Endothelial cell of hepatic sinusoid (primary cell): ENCODE measurements around the gene MGP.

Experiments used
- in situ Hi-C: cut with HindIII; loops from 2 replicates; pipeline ENCODE4 v1.10.0; 2017; ENCODE audit warnings: low sequenced_read_pairs

Gene MGP

GRCh38 chr12:14903386-14904098, 17.9 kb upstream of the MGP start:
- in situ Hi-C loops, result no loop called here

DNA sequence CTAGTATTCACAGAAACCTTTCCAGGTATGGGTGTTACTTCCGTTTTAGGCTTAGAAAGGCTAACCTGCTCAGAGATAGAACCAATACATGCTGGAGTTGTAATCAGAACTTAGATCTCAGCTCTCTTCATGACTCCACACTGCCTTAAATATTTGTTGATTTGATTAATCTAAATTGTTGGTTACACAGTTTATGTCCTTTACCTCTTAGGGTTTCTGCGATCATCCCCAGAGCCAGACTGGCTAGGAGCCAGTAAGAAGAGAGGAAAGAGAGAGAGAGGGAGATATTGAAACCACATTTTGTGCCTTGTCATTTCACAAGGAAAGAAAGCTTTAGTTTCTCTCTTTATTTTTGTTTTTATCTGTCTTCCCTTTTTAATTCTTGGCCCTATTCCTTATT, 16.8 kb upstream of the MGP start:
- in situ Hi-C loops, result no loop called here

DNA sequence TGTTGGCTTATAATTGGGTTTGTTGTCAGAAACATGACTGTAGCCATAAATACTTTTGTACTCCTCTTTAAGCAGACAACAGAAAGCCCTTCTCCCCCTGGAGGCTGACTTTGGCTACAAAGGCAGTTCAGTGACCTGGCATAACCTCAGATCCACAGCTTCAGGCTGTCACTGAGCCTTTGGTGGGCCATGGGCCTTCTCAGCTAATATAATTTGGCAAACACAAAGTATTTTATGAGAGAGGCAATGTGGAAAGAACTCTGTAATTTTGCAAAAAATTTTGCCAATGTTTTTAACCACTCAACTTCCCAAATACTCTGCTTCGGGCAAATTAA, 15.5 kb upstream of the MGP start:
- in situ Hi-C loops, result no loop called here

DNA sequence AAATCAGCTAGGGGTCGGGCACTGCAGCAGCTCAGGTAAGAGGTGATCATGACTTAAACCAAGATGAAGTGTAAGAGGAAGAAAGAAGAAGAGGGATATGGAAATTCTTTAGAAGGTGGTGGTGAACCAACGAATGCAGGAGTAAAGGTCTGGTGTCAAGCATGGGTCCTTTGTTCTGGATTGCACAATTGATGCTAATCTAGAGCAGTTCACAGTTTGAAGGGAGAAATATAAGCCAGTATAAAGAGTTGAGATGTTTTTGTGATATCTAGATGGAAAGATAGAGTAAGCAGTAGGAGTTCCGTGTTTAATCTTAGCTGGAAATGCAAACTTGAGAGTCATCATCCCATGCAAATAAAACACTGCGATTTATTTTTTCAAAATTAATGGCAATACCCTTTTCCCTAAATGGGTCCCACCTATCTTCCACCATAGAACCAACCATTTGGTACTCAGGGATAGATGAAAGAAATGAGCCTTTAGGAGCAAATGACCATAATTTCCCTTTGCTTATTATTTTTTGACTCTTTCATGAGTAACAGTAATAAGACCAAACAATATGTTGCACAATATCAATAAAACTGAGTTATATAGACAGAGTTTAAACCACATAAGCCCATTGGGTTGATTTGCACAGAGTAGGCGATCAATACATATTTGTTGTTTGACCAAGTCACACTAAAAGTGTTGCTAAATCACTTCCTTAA, 15.0 kb upstream of the MGP start:
- in situ Hi-C loops, result no loop called here

DNA sequence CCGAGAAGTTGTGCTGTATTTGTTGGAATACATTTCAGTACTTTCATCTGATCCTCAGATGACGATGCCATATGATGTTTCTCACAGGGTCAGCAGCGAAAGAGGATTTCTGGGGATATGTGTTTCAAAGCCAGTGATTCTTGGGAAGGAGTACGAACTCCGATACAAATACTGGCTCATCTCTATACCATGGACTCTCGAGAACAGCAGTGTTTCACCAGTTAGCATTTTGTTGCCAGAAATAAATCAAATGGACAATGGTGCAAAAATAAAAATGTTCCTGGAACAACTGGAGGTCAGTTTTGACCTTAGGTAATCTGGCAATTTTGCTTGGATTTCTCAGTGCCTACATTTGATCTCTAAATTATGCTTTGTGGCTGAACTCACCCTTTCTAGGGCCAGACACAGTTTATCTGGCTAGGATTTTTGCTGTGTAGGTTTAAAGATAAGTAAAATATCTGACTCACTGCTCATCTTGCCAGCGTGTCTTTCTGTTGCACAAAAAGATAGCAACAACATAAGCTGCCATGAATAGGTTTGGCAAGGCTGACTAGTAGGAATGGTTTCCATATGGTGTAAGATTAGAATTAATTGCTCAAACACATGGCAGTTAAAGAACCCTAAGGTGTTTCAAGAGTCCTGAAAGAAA, 11.0 kb upstream of the MGP start:
- in situ Hi-C loops, result no loop called here

GRCh38 chr12:14893506-14894250, 8.0 kb upstream of the MGP start:
- in situ Hi-C loops, result loop anchor here (5.0 kb wide), 1 partner anchor 66 kb away; no protein-coding TSS in a partner anchor

DNA sequence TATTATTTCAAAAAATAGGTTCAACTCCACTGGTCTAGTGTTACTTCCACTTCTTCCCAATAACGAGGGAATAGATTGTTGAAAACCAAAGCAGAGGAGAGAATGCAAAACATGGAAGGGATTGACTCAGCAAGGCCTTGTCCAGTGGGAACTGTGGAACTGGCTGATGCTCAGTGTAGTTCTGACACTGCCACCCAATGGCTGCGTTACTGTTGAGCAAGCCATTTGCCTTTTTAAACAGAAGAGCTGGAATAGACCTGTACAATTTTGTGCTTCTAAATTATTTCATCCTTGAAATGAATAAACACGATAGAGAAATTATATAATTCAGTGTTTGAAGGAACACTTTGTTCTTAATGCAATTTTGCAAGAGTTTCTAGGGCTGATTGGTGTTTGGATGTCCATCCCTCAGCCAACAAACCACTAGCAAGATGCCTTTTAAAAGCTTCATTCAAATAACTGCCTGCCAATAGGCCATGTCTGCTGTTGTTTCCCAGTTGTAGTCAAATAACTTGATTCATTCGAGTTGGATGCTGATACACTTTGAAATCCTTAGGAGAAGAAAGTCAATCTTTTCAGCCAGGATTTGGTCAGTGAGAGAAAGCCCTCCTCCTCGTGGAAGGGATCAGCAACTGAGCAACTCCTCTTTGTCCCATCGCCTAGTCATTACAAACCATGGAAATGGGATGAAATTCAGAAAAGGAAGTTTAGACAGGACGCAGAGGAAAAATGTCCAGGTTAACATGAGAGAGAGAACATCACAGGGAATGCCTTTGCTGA, 7.3 kb upstream of the MGP start:
- in situ Hi-C loops, result loop anchor here (5.0 kb wide), 1 partner anchor 66 kb away; no protein-coding TSS in a partner anchor

- in situ Hi-C loops, result loop anchor here (5.0 kb wide), 1 partner anchor 63 kb away; no protein-coding TSS in a partner anchor
Observed at GRCh38 chr12:14890701-14891100, 5.0 kb upstream of the MGP start.

GRCh38 chr12:14886271-14886670, 617 bp upstream of the MGP start:
- in situ Hi-C loops, result no loop called here

GRCh38 chr12:14884458-14884878, 1.2 kb downstream of the MGP start:
- in situ Hi-C loops, result no loop called here

- in situ Hi-C loops, result no loop called here
Observed at GRCh38 chr12:14883686-14884085, 2.0 kb downstream of the MGP start.

- in situ Hi-C loops, result no loop called here
Observed at GRCh38 chr12:14880890-14881453, 4.7 kb downstream of the MGP start.

- in situ Hi-C loops, result no loop called here
Observed at GRCh38 chr12:14879222-14879933, 6.3 kb downstream of the MGP start.

DNA sequence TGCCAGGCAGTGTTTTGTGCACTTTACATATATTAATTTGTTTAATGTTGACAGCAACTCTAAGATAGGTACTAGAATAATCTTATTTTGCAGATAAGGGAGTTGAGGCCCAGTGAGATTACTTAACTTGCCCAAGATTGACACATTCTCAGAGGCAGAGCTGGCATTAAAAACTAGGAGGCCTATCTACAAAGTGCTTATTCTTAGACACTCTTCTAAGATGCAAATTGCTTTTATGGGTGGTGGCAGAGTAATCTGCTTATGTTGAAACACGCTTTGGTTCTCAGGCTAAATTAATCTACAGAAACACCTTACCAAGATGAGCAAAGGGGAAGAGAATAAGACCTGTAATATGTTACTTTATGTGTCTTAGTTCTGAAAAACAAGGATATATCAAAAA, 7.2 kb downstream of the MGP start:
- in situ Hi-C loops, result no loop called here

GRCh38 chr12:14876833-14877232, 8.8 kb downstream of the MGP start:
- in situ Hi-C loops, result no loop called here

GRCh38 chr12:14874882-14875281, 10.8 kb downstream of the MGP start:
- in situ Hi-C loops, result no loop called here

- in situ Hi-C loops, result no loop called here
Observed at GRCh38 chr12:14873440-14874185, 12.0 kb downstream of the MGP start.

DNA sequence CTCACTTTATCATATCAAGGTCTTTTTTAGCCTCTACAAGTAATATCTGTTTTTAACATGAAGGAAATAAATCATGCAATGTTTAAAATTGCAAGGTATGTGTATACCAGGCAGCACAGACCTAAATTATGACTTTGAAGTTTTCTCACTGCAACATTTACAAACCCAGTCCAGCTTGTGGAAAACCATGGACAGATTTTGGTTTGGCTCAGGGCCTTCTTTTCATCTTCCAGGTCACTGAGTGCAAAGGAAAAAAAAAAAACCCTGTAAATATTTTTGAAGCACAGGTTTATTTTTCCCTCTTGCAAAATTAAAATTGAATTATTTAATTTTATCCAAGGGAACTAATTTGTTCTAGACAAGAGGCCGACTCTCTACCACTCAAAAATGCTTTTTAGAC, 13.8 kb downstream of the MGP start:
- in situ Hi-C loops, result no loop called here

- in situ Hi-C loops, result no loop called here
Observed at GRCh38 chr12:14871247-14871646, 14.4 kb downstream of the MGP start.
